GM12875 (cell line): ENCODE measurements around the gene MED27.

Experiments used
- H3K4me3 ChIP-seq: one replicate; pipeline ENCODE4 v1.5.1; 2011; ENCODE audit warnings: low read depth, low read length, control low read depth
- CTCF ChIP-seq: IDR thresholded peaks from 2 replicates; pipeline ENCODE4 v1.5.1; 2011; ENCODE audit warnings: low read depth, mild to moderate bottlenecking, control low read depth, inconsistent platforms, low read length, moderate library complexity, borderline replicate concordance; ENCODE audit not compliant: insufficient read depth

MED27 gene

DNA sequence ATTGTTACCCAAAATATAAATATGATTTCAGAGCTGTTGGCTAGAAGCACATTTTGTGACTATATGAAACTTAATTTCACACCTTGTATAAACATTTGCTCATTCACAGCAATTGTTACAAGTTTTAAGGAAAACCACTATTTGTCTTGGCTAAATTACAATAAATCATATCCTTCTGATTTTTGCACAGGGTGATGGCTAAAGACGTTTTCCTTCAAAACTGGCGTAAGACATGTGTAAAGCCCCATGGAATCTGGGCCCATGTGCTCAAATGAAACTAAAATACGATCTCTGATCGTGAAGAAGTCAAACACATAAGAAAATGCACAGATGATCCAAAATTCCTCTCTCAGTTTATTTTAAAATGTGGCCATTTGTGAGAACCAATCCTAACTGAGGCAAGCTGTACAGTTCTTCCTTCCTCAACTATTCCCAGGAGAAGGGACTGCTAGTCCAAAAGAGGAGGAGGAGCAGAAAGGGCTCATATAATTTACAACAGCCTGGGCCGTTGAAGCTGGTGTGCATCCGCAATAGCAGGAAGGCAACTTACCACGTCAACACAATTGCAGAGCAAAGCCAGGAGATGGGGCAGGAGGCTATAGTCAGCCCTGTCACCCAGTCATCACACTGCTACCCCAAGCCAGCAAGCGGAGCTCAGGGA, 98.4 kb downstream of the MED27 start:
- TF ChIP-seq CTCF, result no peak

DNA sequence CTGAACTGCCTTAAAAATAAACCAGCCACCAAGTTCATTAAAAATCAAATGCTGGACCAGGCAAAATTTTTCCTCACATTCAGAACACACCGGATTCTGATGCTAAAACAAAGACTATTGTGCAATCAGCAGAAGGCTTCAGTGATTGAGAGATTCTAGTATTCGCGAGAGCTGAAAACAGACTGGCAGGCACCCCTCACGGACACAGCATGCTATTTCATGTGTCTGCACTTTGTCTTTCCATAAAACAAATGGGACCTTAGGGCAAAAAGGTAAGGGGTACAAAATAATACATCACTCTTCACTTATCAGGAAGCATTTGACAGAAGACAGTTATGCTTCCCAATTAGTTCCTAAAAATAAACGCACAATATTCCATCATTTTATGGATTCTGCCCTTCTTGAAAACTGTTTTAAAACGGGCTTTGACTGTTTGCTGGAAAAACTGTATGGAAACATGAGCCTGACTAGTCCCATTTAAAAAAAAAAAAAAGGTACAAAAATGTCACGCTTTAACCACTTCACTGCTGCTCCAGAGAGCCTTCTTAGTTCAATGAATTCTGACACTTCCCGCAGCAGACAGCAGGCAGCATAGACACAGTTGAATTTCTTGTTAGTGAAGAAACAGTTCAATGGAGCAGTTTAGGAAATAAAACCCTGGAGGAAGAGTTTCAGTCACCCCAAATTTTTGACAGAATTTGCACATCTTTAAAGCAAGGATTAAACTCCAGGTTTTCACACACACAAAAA, 99.2 kb downstream of the MED27 start:
- no peak overlapping the region for H3K4me3 ChIP-seq
- no peak for TF ChIP-seq CTCF

More for the DNA sequence above, 98.4 kb downstream of the MED27 start:
- H3K4me3 ChIP-seq, result no peak overlapping the region

DNA sequence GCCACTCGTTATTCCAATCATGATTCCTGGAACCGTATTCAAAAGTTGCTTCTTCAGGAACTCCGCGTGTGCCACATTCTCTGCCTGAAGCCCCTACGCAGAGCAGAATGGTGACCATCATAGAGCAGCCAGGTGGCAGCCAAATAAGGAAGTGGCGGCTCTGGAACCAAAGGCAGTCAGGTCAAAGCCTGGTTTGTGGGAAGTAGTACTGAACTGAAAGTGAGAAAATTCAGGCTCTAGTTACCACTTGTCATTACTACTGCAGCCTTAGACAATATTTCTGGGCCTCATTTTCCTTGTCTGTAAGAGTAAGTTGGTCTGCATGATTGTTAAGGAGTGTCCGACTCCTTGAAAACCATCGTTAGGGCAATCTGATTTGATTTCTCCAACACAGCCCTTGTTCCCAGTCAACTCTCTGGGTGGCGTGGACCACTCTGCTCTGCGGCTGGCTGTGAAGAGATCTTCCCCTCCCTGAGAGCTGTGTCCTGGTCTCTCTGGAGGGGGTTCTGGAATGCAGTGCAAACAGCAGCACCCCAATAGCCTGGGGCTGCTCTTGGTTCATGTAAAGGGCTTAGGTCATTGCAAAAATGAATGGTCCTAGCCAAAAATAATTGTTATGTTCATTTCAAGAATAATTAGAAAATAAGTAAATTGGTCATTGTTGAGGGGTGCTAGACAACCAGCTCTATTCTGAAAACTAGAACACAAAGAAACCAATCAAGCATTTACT, 102.4 kb downstream of the MED27 start:
- no peak for TF ChIP-seq CTCF
- H3K4me3 ChIP-seq, result no peak overlapping the region

DNA sequence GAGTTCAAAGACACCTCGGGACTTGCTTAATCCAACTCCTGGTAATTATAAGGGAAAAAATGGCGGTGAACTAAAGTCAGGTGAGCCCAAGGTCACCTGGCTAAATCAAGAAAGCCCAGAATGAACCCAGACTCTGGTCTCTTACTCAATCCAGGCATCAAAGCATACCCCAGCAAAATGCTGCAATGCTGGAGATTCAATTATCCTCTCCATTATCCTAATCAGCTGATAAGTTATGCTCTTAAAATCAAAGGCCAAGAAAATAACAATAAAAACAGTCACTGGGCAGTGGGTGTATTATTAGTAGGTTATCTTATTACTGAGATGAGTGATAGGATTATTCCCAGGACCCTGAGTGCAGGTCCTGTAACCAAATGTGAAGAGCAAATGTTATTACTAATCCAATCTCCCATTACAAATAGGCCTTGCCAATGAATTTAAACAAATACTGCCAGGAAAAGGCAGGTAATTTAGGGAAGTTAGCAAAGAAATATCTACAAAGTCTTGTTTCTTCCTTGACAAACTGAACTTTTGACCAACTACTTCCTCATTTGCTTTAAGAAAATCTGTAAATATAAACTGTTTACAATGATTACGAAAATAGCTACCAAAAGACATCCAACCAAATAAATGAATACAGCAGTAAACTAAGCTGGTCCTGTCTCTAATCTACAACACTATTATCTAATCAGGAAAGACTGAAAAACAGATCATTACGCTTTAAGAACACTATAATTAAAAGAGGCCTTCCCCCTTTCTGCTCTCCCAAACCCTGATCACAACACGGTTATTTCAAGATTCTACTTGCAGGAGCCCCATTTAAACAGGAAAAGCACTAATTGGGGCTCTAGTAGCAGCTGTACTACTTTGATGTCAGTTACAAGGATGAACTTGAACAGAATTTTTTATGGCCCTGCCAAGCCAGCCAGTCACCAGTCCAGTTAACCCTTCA, 103.2 kb downstream of the MED27 start:
- TF ChIP-seq CTCF, result no peak
- no peak overlapping the region for H3K4me3 ChIP-seq

DNA sequence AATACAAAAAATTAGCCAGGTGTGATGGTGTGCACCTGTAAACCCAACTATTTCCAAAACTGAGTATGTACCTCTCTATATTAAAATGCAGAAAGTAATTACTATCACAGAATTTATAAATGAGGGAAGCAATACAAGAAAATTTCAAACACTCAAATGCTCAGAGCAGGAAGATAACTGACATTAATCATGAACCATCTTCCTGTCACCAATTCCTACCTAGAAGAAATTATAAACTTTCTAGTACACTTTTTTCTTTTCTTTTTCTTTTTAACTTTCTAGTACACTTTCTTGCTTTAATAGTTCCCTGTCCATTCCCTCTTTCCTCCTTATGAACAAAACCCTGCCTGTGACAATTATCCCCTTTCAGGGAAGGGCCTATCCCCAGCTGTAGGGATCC, 106.8 kb downstream of the MED27 start:
- no peak for TF ChIP-seq CTCF
- H3K4me3 ChIP-seq, result no peak overlapping the region

GRCh38 chr9:131971482-131972074, 108.1 kb downstream of the MED27 start:
- no peak for TF ChIP-seq CTCF
- no peak overlapping the region for H3K4me3 ChIP-seq
